Panc1 (cell line): Measurements from ENCODE around the gene SEC61B. TPM values are rescaled to one million over a fixed set of nuclear protein-coding genes. Genes with fewer than 3 reads are reported as not detected.

Experiments
- ATAC-seq: fragments of 200-7000 bp; cut with Tn5 transposase; 2 replicates; pipeline ENCODE4 v1.9.1; 2020; ENCODE audit warnings: mild to moderate bottlenecking, moderate library complexity
- BruUV-seq: library from RNA; stranded (reverse); fragments of 400-500 nt; replicated peaks from 2 replicates; lab custom pipeline; 2021; lab: Mats Ljungman, UMichigan
- CTCF ChIA-PET: fragments of 300-600 bp; sonication (Branson Sonifier 250); formaldehyde crosslinking; loops from one replicate; lab custom pipeline; 2022; ENCODE audit warnings: antibody characterized with exemption; lab: Charles Lee
- POLR2A ChIA-PET: fragments of 300-600 bp; sonication (Branson Sonifier 250); formaldehyde crosslinking; loops from one replicate; lab custom pipeline; 2022; ENCODE audit warnings: antibody characterized with exemption; lab: Charles Lee
- DNase-seq: peaks from one replicate; pipeline ENCODE4 v3.0.0-alpha.2; 2010; ENCODE audit warnings: low read depth, low spot score
- H3K27ac ChIP-seq: 2 replicates; pipeline ENCODE4 v1.5.1; 2011; ENCODE audit warnings: mild to moderate bottlenecking, low read length, inconsistent platforms
- H3K27me3 ChIP-seq: fragments of 200-500 bp; sonication (Bioruptor generic); 2 replicates; pipeline ENCODE4 v1.6.0; 2014; ENCODE audit warnings: low read length, inconsistent platforms; ENCODE audit not compliant: control insufficient read depth, insufficient read depth
- H3K36me3 ChIP-seq: fragments of 200-500 bp; sonication (Bioruptor generic); 2 replicates; pipeline ENCODE4 v1.5.1; 2014; ENCODE audit warnings: inconsistent platforms, mild to moderate bottlenecking, low read length, moderate library complexity; ENCODE audit not compliant: control insufficient read depth, insufficient read depth
- H3K4me1 ChIP-seq: 2 replicates; pipeline ENCODE4 v1.5.1; 2011; ENCODE audit warnings: inconsistent platforms, mild to moderate bottlenecking, low read length, moderate library complexity; ENCODE audit not compliant: control insufficient read depth, insufficient read depth
- H3K4me3 ChIP-seq, 2 experiments: 2 replicates each; pipeline ENCODE4 v1.5.1; 2011 to 2012; ENCODE audit warnings: low read depth in 2 of 2, low read length in 2 of 2, mild to moderate bottlenecking in 2 of 2, inconsistent platforms in 1 of 2, moderate library complexity in 1 of 2
- H3K9me3 ChIP-seq: fragments of 200-500 bp; sonication (Bioruptor generic); 2 replicates; pipeline ENCODE4 v1.5.1; 2014; ENCODE audit warnings: low read depth, mild to moderate bottlenecking, inconsistent platforms, low read length, moderate library complexity; ENCODE audit not compliant: control insufficient read depth, insufficient read depth
- POLR2AphosphoS5 ChIP-seq: IDR thresholded peaks from 2 replicates; pipeline ENCODE4 v1.6.1; 2012; ENCODE audit warnings: mild to moderate bottlenecking, low read depth, low read length, moderate library complexity
- SIN3A ChIP-seq: IDR thresholded peaks from 2 replicates; pipeline ENCODE4 v1.6.1; 2012; ENCODE audit warnings: low read depth, mild to moderate bottlenecking, low read length, moderate library complexity, borderline replicate concordance; ENCODE audit not compliant: insufficient read depth
- TCF7L2 ChIP-seq: IDR thresholded peaks from 2 replicates; pipeline ENCODE4 v1.6.1; 2011; ENCODE audit warnings: mild to moderate bottlenecking, low read depth, low read length, inconsistent platforms
- in situ Hi-C: cut with HindIII; loops from 2 replicates; pipeline ENCODE4 v1.10.0; 2016; ENCODE audit warnings: low sequenced_read_pairs, low pct_unique_long_range_greater_than_20kb
- intact Hi-C: fragments of 100-400 bp; cut with micrococcal nuclease; formaldehyde crosslinking; loops from one replicate; pipeline ENCODE4 v1.10.0; 2022; ENCODE audit not compliant: unreplicated experiment
- total RNA-seq: library from RNA; stranded (reverse); gene quantifications from one replicate; pipeline ENCODE4 v1.2.1, GENCODE V29; 2021; ENCODE audit not compliant: unreplicated experiment
- TF ChIP-seq, protein P1 (sequence below): fragments of 450-650 bp; IDR thresholded peaks from 2 replicates; pipeline ENCODE4 v1.5.1; 2017; ENCODE audit warnings: mild to moderate bottlenecking
- TF ChIP-seq, protein P2 (sequence below), 2 experiments: IDR thresholded peaks; 2 replicates each; pipeline ENCODE4 v1.6.1; 2011 to 2012; ENCODE audit warnings: low read depth in 2 of 2, control low read depth in 1 of 2, low read length in 1 of 2, mild to moderate bottlenecking in 1 of 2, moderate library complexity in 1 of 2; ENCODE audit not compliant: insufficient read depth in 1 of 2

SEC61B gene
- total RNA-seq, 1 experiment from 2014 or later, result 90.4 TPM

DNA sequence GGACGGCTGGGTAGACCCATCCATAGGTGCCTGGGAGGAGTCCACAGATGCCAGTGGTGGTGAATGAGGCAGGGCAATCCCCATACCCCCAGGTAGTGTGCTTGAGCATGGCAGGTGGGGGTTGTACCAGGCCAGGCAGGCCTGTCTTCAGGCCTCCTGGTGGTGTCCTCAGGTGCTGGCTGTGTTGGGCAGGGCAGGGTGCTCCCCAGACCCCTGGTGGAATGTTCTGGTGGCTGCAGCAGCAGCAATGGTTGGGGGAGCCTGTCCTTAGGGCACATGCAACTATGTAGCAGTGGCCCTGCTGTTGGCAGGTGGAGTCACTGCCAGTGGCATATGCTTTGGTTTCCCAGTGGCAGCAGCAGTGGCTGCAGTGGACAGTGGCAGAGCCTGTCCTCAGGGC is 10.3 kb upstream of the SEC61B start:
- no peak overlapping the region for H3K27ac ChIP-seq
- in situ Hi-C loops, result no loop called here
- H3K4me3 ChIP-seq, result no peak overlapping the region
- H3K9me3 ChIP-seq, result no peaks in the 10 kb centered on the region
- no peak for DNase-seq
- CTCF ChIA-PET, result no interaction called here
- no peaks in the 10 kb centered on the region for H3K4me1 ChIP-seq
- TF ChIP-seq, protein P1, sequence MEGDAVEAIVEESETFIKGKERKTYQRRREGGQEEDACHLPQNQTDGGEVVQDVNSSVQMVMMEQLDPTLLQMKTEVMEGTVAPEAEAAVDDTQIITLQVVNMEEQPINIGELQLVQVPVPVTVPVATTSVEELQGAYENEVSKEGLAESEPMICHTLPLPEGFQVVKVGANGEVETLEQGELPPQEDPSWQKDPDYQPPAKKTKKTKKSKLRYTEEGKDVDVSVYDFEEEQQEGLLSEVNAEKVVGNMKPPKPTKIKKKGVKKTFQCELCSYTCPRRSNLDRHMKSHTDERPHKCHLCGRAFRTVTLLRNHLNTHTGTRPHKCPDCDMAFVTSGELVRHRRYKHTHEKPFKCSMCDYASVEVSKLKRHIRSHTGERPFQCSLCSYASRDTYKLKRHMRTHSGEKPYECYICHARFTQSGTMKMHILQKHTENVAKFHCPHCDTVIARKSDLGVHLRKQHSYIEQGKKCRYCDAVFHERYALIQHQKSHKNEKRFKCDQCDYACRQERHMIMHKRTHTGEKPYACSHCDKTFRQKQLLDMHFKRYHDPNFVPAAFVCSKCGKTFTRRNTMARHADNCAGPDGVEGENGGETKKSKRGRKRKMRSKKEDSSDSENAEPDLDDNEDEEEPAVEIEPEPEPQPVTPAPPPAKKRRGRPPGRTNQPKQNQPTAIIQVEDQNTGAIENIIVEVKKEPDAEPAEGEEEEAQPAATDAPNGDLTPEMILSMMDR, result no peak
- TF ChIP-seq, protein P2, sequence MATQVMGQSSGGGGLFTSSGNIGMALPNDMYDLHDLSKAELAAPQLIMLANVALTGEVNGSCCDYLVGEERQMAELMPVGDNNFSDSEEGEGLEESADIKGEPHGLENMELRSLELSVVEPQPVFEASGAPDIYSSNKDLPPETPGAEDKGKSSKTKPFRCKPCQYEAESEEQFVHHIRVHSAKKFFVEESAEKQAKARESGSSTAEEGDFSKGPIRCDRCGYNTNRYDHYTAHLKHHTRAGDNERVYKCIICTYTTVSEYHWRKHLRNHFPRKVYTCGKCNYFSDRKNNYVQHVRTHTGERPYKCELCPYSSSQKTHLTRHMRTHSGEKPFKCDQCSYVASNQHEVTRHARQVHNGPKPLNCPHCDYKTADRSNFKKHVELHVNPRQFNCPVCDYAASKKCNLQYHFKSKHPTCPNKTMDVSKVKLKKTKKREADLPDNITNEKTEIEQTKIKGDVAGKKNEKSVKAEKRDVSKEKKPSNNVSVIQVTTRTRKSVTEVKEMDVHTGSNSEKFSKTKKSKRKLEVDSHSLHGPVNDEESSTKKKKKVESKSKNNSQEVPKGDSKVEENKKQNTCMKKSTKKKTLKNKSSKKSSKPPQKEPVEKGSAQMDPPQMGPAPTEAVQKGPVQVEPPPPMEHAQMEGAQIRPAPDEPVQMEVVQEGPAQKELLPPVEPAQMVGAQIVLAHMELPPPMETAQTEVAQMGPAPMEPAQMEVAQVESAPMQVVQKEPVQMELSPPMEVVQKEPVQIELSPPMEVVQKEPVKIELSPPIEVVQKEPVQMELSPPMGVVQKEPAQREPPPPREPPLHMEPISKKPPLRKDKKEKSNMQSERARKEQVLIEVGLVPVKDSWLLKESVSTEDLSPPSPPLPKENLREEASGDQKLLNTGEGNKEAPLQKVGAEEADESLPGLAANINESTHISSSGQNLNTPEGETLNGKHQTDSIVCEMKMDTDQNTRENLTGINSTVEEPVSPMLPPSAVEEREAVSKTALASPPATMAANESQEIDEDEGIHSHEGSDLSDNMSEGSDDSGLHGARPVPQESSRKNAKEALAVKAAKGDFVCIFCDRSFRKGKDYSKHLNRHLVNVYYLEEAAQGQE (IDR thresholded peaks at IDR 0.05; ENCODE audit: insufficient read depth in 1 of 2, low read depth in 2 of 2, low read length in 1 of 2), result no peak
- no peak for TF ChIP-seq POLR2AphosphoS5
- TF ChIP-seq TCF7L2, result no peak
- TF ChIP-seq SIN3A, result no peak
- intact Hi-C loops, result no loop called here
- POLR2A ChIA-PET, result no interaction called here
- no TSS peak for BruUV-seq
- H3K27me3 ChIP-seq, result no peaks in the 10 kb centered on the region
- no peak for ATAC-seq
- no peaks in the 10 kb centered on the region for H3K36me3 ChIP-seq

DNA sequence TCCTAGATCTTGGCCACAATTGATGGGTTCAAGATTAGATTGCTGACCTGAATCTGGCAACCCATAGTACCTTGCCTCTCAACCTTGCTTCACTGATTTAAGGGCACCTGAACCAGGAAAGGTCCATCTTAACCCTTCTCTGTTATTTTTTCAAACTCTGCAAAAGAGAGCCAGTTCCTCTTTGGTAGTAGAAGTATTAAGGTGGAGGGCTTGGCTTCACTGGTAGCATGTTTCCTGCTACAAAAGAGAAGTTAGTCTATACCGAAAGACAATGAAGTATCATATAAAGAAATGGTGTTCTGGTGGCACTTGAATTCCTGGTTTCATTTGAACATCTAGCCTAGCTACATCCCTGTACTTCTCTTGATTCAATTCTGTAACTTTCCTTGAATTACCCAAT is 8.9 kb upstream of the SEC61B start:
- intact Hi-C loops (no loop called here), in situ Hi-C loops (no loop called here)
- H3K27ac ChIP-seq, result no peak overlapping the region
- DNase-seq (no peak), ATAC-seq (no peak)
- CTCF ChIA-PET, result no interaction called here
- no peaks in the 10 kb centered on the region for H3K27me3 ChIP-seq
- TF ChIP-seq, protein P2 (IDR thresholded peaks at IDR 0.05; ENCODE audit: insufficient read depth in 1 of 2, low read depth in 2 of 2, low read length in 1 of 2), result no peak
- no peak for TF ChIP-seq POLR2AphosphoS5
- TF ChIP-seq TCF7L2, result no peak
- TF ChIP-seq SIN3A, result no peak
- TF ChIP-seq, protein P1, result no peak
- H3K4me1 ChIP-seq, result no peaks in the 10 kb centered on the region
- H3K9me3 ChIP-seq, result no peaks in the 10 kb centered on the region
- no TSS peak for BruUV-seq
- H3K36me3 ChIP-seq, result peaks cover 2% of the 10 kb centered on the region; the same call in 1 of the 2 replicates
- POLR2A ChIA-PET, result no interaction called here
- no peak overlapping the region for H3K4me3 ChIP-seq
